H9 (cell line): Measurements from ENCODE around the gene CABCOCO1. TPM values are rescaled to one million over a fixed set of nuclear protein-coding genes. Genes with fewer than 3 reads are reported as not detected.

Experiments
- DNase-seq: peaks from one replicate; pipeline ENCODE4 v3.0.0-alpha.2; 2017
- H2AFZ ChIP-seq: one replicate; pipeline ENCODE4 v1.6.1; 2013; ENCODE audit warnings: mild to moderate bottlenecking, low read length, control low read depth, moderate library complexity
- H2AK5ac ChIP-seq: 2 replicates; pipeline ENCODE4 v1.6.1; 2013; ENCODE audit warnings: low read length, control low read depth, mixed read lengths; ENCODE audit not compliant: insufficient read length
- H2BK120ac ChIP-seq: one replicate; pipeline ENCODE4 v1.6.1; 2013; ENCODE audit warnings: low read depth, mild to moderate bottlenecking, low read length, control low read depth, inconsistent platforms; ENCODE audit not compliant: poor library complexity, severe bottlenecking
- H2BK12ac ChIP-seq: 2 replicates; pipeline ENCODE4 v1.6.1; 2013; ENCODE audit warnings: low read length, control low read depth, mixed read lengths, low read depth; ENCODE audit not compliant: insufficient read length
- H2BK15ac ChIP-seq: 2 replicates; pipeline ENCODE4 v1.6.1; 2013; ENCODE audit warnings: low read depth, low read length, control low read depth
- H2BK20ac ChIP-seq: one replicate; pipeline ENCODE4 v1.6.1; 2013; ENCODE audit warnings: low read depth, mild to moderate bottlenecking, low read length, control low read depth, inconsistent platforms; ENCODE audit not compliant: poor library complexity, severe bottlenecking
- H2BK5ac ChIP-seq: 2 replicates; pipeline ENCODE4 v1.6.1; 2013; ENCODE audit warnings: low read length, control low read depth, mixed read lengths; ENCODE audit not compliant: insufficient read length
- H3K14ac ChIP-seq: 2 replicates; pipeline ENCODE4 v1.6.1; 2013; ENCODE audit warnings: low read length, control low read depth; ENCODE audit not compliant: insufficient read depth
- H3K18ac ChIP-seq: 2 replicates; pipeline ENCODE4 v1.6.1; 2013; ENCODE audit warnings: low read depth, mild to moderate bottlenecking, mixed read lengths, low read length, control low read depth; ENCODE audit not compliant: insufficient read length
- H3K23ac ChIP-seq: 2 replicates; pipeline ENCODE4 v1.6.1; 2013; ENCODE audit warnings: low read length, control low read depth, mixed read lengths, low read depth; ENCODE audit not compliant: insufficient read length
- H3K23me2 ChIP-seq: 2 replicates; pipeline ENCODE4 v1.6.1; 2013; ENCODE audit warnings: low read depth, mild to moderate bottlenecking, mixed read lengths, low read length, control low read depth; ENCODE audit not compliant: insufficient read length, poor library complexity, severe bottlenecking
- H3K27ac ChIP-seq: 2 replicates; pipeline ENCODE4 v1.5.1; 2013; ENCODE audit warnings: low read length, control low read depth, mixed read lengths, low read depth; ENCODE audit not compliant: insufficient read length
- H3K27me3 ChIP-seq: 2 replicates; pipeline ENCODE4 v1.6.1; 2013; ENCODE audit warnings: low read length, control low read depth, inconsistent platforms; ENCODE audit not compliant: insufficient read depth
- H3K4ac ChIP-seq: 2 replicates; pipeline ENCODE4 v1.6.1; 2013; ENCODE audit warnings: low read depth, mild to moderate bottlenecking, control low read depth, inconsistent platforms, low read length, moderate library complexity
- H3K4me1 ChIP-seq: 2 replicates; pipeline ENCODE4 v1.6.1; 2013; ENCODE audit warnings: low read length, control low read depth, inconsistent platforms; ENCODE audit not compliant: insufficient read depth
- H3K4me2 ChIP-seq: 2 replicates; pipeline ENCODE4 v1.6.1; 2013; ENCODE audit warnings: low read length, control low read depth, mixed read lengths; ENCODE audit not compliant: insufficient read length, insufficient read depth
- H3K56ac ChIP-seq: 2 replicates; pipeline ENCODE4 v1.6.1; 2013; ENCODE audit warnings: low read depth, mild to moderate bottlenecking, mixed read lengths, low read length, control low read depth; ENCODE audit not compliant: insufficient read length
- H3K79me1 ChIP-seq: 2 replicates; pipeline ENCODE4 v1.6.1; 2013; ENCODE audit warnings: low read depth, mild to moderate bottlenecking, moderate library complexity, low read length, control low read depth, inconsistent platforms; ENCODE audit not compliant: insufficient read depth, poor library complexity, severe bottlenecking
- H3K79me2 ChIP-seq: 2 replicates; pipeline ENCODE4 v1.6.1; 2013; ENCODE audit warnings: low read length, control low read depth, inconsistent platforms; ENCODE audit not compliant: insufficient read depth
- H3K9ac ChIP-seq: 2 replicates; pipeline ENCODE4 v1.6.1; 2013; ENCODE audit warnings: low read length, control low read depth, mixed read lengths; ENCODE audit not compliant: insufficient read length; ENCODE audit errors: extremely low read depth
- H3K9me3 ChIP-seq: one replicate; pipeline ENCODE4 v1.6.1; 2013; ENCODE audit warnings: low read depth, low read length, inconsistent platforms; ENCODE audit not compliant: control insufficient read depth
- H3T11ph ChIP-seq: one replicate; pipeline ENCODE4 v1.6.1; 2013; ENCODE audit warnings: mild to moderate bottlenecking, low read length, control low read depth, inconsistent platforms
- H4K20me1 ChIP-seq: one replicate; pipeline ENCODE4 v1.6.1; 2013; ENCODE audit not compliant: control insufficient read depth, insufficient read length, insufficient read depth
- H4K5ac ChIP-seq: 2 replicates; pipeline ENCODE4 v1.6.1; 2013; ENCODE audit warnings: low read depth, mild to moderate bottlenecking, mixed read lengths, low read length, control low read depth; ENCODE audit not compliant: insufficient read length
- H4K8ac ChIP-seq: replicated peaks from 2 replicates; pipeline ENCODE4 v1.6.1; 2013; ENCODE audit warnings: low read length, control low read depth, mixed read lengths, low read depth; ENCODE audit not compliant: insufficient read length
- H4K91ac ChIP-seq: 2 replicates; pipeline ENCODE4 v1.6.1; 2013; ENCODE audit warnings: low read depth, mild to moderate bottlenecking, moderate library complexity, mixed read lengths, low read length, control low read depth; ENCODE audit not compliant: insufficient read length
- H3K27ac Mint-ChIP-seq, 3 experiments: 2 replicates in 2 of 3; 3 replicates in 1 of 3; pipeline ENCODE4 v1.8.0; 2020 to 2021; ENCODE audit warnings: mixed read lengths in 3 of 3, mild to moderate bottlenecking in 1 of 3, moderate library complexity in 1 of 3
- H3K27me3 Mint-ChIP-seq: 2 replicates; pipeline ENCODE4 v1.8.0; 2021; ENCODE audit warnings: low read depth, mild to moderate bottlenecking, moderate library complexity, mixed read lengths
- H3K36me3 Mint-ChIP-seq, 3 experiments: 2 replicates in 2 of 3; 3 replicates in 1 of 3; pipeline ENCODE4 v1.8.0; 2020 to 2021; ENCODE audit warnings: low read depth in 3 of 3, mixed read lengths in 3 of 3; ENCODE audit not compliant: insufficient read depth in 1 of 3
- H3K4me1 Mint-ChIP-seq, 2 experiments: 2 replicates each; pipeline ENCODE4 v1.8.0; 2020; ENCODE audit warnings: mixed read lengths in 2 of 2
- H3K4me3 Mint-ChIP-seq, 2 experiments: 2 replicates in 1 of 2; 3 replicates in 1 of 2; pipeline ENCODE4 v1.8.0; 2020 to 2021; ENCODE audit warnings: mild to moderate bottlenecking in 2 of 2, mixed read lengths in 2 of 2, moderate library complexity in 1 of 2
- H3K9me3 Mint-ChIP-seq, 2 experiments: 2 replicates in 1 of 2; 3 replicates in 1 of 2; pipeline ENCODE4 v1.8.0; 2020; ENCODE audit warnings: mild to moderate bottlenecking in 2 of 2, mixed read lengths in 2 of 2, moderate library complexity in 1 of 2
- CTCF ChIP-seq: fragments of 200-600 bp; sonication (generic); conservative IDR thresholded peaks from 3 replicates; pipeline ENCODE4 v1.8.0; 2021; ENCODE audit warnings: antibody characterized with exemption, mild to moderate bottlenecking
- WGBS: extraction: QIAGEN DNeasy Blood & Tissue Kit; methylation state at CpG from one replicate; pipeline ENCODE4 v1.1.7; 2013; ENCODE audit warnings: missing lambda C conversion rate, low lambda C conversion rate, mixed read lengths; ENCODE audit not compliant: insufficient read length; ENCODE audit errors: extremely low coverage; 5-methylcytosine and 5-hydroxymethylcytosine counted together
- total RNA-seq: library from RNA; stranded (reverse); gene quantifications from 2 replicates; pipeline ENCODE4 v1.2.1, GENCODE V29; 2021

CABCOCO1 gene
- total RNA-seq, 1 experiment from 2014 or later = not detected

GRCh38 chr10:61621605-61622051, 41.1 kb upstream of the CABCOCO1 start:
- H3K36me3 Mint-ChIP-seq = no peaks in the 10 kb centered on the region
- Histone ChIP-seq H2BK12ac (no peak overlapping the region), H3K27me3 (no peaks in the 10 kb centered on the region), H4K20me1 (no peaks in the 10 kb centered on the region), H3K23me2 (no peaks in the 10 kb centered on the region), H2AFZ (peak overlapping the region; percentile 82), H3K23ac (no peak overlapping the region), H2AK5ac (no peak overlapping the region), H3K4ac (no peak overlapping the region), H3K9ac (no peak overlapping the region), H3K79me2 (no peaks in the 10 kb centered on the region), H3K9me3 (no peaks in the 10 kb centered on the region), H3K18ac (no peak overlapping the region), H3K56ac (no peak overlapping the region), H2BK120ac (no peak overlapping the region), H4K5ac (no peak overlapping the region), H3K79me1 (no peaks in the 10 kb centered on the region), H2BK15ac (no peak overlapping the region), H3K4me1 (no peaks in the 10 kb centered on the region), H3K4me2 (no peak overlapping the region), H2BK5ac (no peak overlapping the region), H3K27ac (no peak overlapping the region), H3T11ph (no peak overlapping the region), H4K91ac (no peak overlapping the region), H2BK20ac (no peak overlapping the region), H4K8ac (no peak overlapping the region), H3K14ac (no peak overlapping the region)
- peaks cover 0 to 3% of the 10 kb centered on the region in 2 experiments; a peak in 2 of 4 replicates for H3K4me1 Mint-ChIP-seq
- H3K27me3 Mint-ChIP-seq = no peaks in the 10 kb centered on the region
- no peak for TF ChIP-seq CTCF
- DNase-seq = no peak
- no peaks in the 10 kb centered on the region for H3K9me3 Mint-ChIP-seq
- H3K27ac Mint-ChIP-seq = no peak overlapping the region
- H3K4me3 Mint-ChIP-seq = no peak overlapping the region
- WGBS = no CpG with 5 or more reads among the region's 10 CpGs
